HepG2 (cell line): ENCODE measurements around the gene PLD2. TPM values are rescaled to one million over a fixed set of nuclear protein-coding genes. Genes with fewer than 3 reads are reported as not detected.

ENCODE experiments used
- ARID2 ChIP-seq: sonication (generic); formaldehyde crosslinking; IDR thresholded peaks from 2 replicates; pipeline ENCODE4 v1.8.1; 2022; ENCODE audit warnings: mild to moderate bottlenecking, missing genetic modification reagents, borderline replicate concordance
- ARID5B ChIP-seq: IDR thresholded peaks from 2 replicates; pipeline ENCODE4 v1.4.0; 2020; ENCODE audit warnings: mild to moderate bottlenecking, missing genetic modification reagents
- CEBPG ChIP-seq: IDR thresholded peaks from 2 replicates; pipeline ENCODE4 v1.6.1; 2016
- GABPB1 ChIP-seq: IDR thresholded peaks from 2 replicates; pipeline ENCODE4 v1.6.1; 2016; ENCODE audit warnings: mild to moderate bottlenecking, missing genetic modification reagents, moderate library complexity, missing compliant biosample characterization
- HOXA3 ChIP-seq: sonication (generic); formaldehyde crosslinking; IDR thresholded peaks from 2 replicates; pipeline ENCODE4 v1.5.0; 2020; ENCODE audit warnings: missing genetic modification reagents
- MED1 ChIP-seq: sonication (generic); formaldehyde crosslinking; IDR thresholded peaks from 2 replicates; pipeline ENCODE4 v1.4.0; 2020; ENCODE audit warnings: missing genetic modification reagents
- NR0B2 ChIP-seq: sonication (generic); formaldehyde crosslinking; IDR thresholded peaks from 2 replicates; pipeline ENCODE4 v1.4.0; 2020; ENCODE audit warnings: mild to moderate bottlenecking, missing genetic modification reagents
- NR2C2 ChIP-seq: sonication (generic); formaldehyde crosslinking; IDR thresholded peaks from 2 replicates; pipeline ENCODE4 v1.4.0; 2020; ENCODE audit warnings: missing genetic modification reagents, mild to moderate bottlenecking, moderate library complexity, borderline replicate concordance
- PPARG ChIP-seq: conservative IDR thresholded peaks from 2 replicates; pipeline ENCODE4 v1.6.1; 2016; ENCODE audit warnings: missing biosample characterization, missing genetic modification reagents
- SIX1 ChIP-seq: sonication (generic); formaldehyde crosslinking; IDR thresholded peaks from 2 replicates; pipeline ENCODE4 v1.4.0; 2020; ENCODE audit warnings: missing genetic modification reagents, borderline replicate concordance
- YEATS4 ChIP-seq: sonication (generic); formaldehyde crosslinking; IDR thresholded peaks from 2 replicates; pipeline ENCODE4 v1.4.0; 2020; ENCODE audit warnings: missing genetic modification reagents, borderline replicate concordance
- ZFP36L1 ChIP-seq: sonication (generic); formaldehyde crosslinking; IDR thresholded peaks from 2 replicates; pipeline ENCODE4 v1.8.0; 2022; ENCODE audit warnings: mild to moderate bottlenecking, missing genetic modification reagents, moderate library complexity
- ZFP37 ChIP-seq: sonication (generic); formaldehyde crosslinking; IDR thresholded peaks from 2 replicates; pipeline ENCODE4 v1.4.0; 2020; ENCODE audit warnings: missing genetic modification reagents, borderline replicate concordance
- ZKSCAN1 ChIP-seq: fragments of 150-350 bp; IDR thresholded peaks from 2 replicates; pipeline ENCODE4 v1.6.1; 2014; ENCODE audit warnings: low read length
- ZNF224 ChIP-seq: sonication (generic); formaldehyde crosslinking; IDR thresholded peaks from 2 replicates; pipeline ENCODE4 v1.5.0; 2020; ENCODE audit warnings: mild to moderate bottlenecking, missing genetic modification reagents
- ZNF253 ChIP-seq: sonication (generic); formaldehyde crosslinking; IDR thresholded peaks from 2 replicates; pipeline ENCODE4 v1.8.0; 2022; ENCODE audit warnings: mild to moderate bottlenecking, missing genetic modification reagents, borderline replicate concordance
- ZNF33A ChIP-seq: sonication (generic); formaldehyde crosslinking; IDR thresholded peaks from 2 replicates; pipeline ENCODE4 v1.5.1; 2020; ENCODE audit warnings: missing genetic modification reagents, mild to moderate bottlenecking, moderate library complexity, borderline replicate concordance
- ZNF501 ChIP-seq: sonication (generic); formaldehyde crosslinking; IDR thresholded peaks from 2 replicates; pipeline ENCODE4 v1.5.1; 2020; ENCODE audit warnings: mild to moderate bottlenecking, moderate library complexity, missing genetic modification reagents
- ZNF549 ChIP-seq: sonication (generic); formaldehyde crosslinking; IDR thresholded peaks from 2 replicates; pipeline ENCODE4 v1.5.0; 2020; ENCODE audit warnings: missing genetic modification reagents
- ZNF557 ChIP-seq: sonication (generic); formaldehyde crosslinking; IDR thresholded peaks from 2 replicates; pipeline ENCODE4 v1.4.0; 2020; ENCODE audit warnings: missing genetic modification reagents
- ZNF572 ChIP-seq: sonication (generic); formaldehyde crosslinking; IDR thresholded peaks from 2 replicates; pipeline ENCODE4 v1.5.1; 2020; ENCODE audit warnings: mild to moderate bottlenecking, missing genetic modification reagents
- ZNF703 ChIP-seq: sonication (generic); formaldehyde crosslinking; IDR thresholded peaks from 2 replicates; pipeline ENCODE4 v1.5.1; 2020; ENCODE audit warnings: missing genetic modification reagents, mild to moderate bottlenecking, moderate library complexity, borderline replicate concordance
- polyA plus RNA-seq, 8 experiments: library from polyadenylated mRNA; depleted of rRNA in 3 of 8; stranded (reverse) in 7 of 8; unstranded in 1 of 8; fragments of >200 nt; fragmentation: Illumina TruSeq in 4 of 8; extraction: Trizol in 4 of 8; gene quantifications; 2 replicates each; pipeline versions ENCODE4 v1.2.1 to v1.2.3, GENCODE V29; 2011 to 2016; ENCODE audit warnings: low read depth in 4 of 8, missing spikeins in 1 of 8, mixed read lengths in 1 of 8; ENCODE audit not compliant: insufficient read depth in 1 of 8
- total RNA-seq, 5 experiments: library from RNA; depleted of rRNA; stranded (reverse); fragments of >200 nt; fragmentation: Illumina TruSeq; extraction: Trizol; gene quantifications; 2 replicates each; pipeline ENCODE4 v1.2.3, GENCODE V29; 2016; ENCODE audit warnings: low read depth in 1 of 5
- TF ChIP-seq, protein P1 (sequence below): IDR thresholded peaks from 2 replicates; pipeline ENCODE4 v1.6.1; 2016; ENCODE audit warnings: mild to moderate bottlenecking
- TF ChIP-seq, protein P2 (sequence below): sonication (generic); formaldehyde crosslinking; conservative IDR thresholded peaks from 2 replicates; pipeline ENCODE4 v1.8.0; 2022; ENCODE audit warnings: missing genetic modification reagents

The PLD2 gene
- total and polyA plus RNA-seq, 2 of the 13 experiments (the other 11 are each of a cell fraction or from before 2014, with no cell fraction given) = 13.4 to 29.7 TPM

DNA sequence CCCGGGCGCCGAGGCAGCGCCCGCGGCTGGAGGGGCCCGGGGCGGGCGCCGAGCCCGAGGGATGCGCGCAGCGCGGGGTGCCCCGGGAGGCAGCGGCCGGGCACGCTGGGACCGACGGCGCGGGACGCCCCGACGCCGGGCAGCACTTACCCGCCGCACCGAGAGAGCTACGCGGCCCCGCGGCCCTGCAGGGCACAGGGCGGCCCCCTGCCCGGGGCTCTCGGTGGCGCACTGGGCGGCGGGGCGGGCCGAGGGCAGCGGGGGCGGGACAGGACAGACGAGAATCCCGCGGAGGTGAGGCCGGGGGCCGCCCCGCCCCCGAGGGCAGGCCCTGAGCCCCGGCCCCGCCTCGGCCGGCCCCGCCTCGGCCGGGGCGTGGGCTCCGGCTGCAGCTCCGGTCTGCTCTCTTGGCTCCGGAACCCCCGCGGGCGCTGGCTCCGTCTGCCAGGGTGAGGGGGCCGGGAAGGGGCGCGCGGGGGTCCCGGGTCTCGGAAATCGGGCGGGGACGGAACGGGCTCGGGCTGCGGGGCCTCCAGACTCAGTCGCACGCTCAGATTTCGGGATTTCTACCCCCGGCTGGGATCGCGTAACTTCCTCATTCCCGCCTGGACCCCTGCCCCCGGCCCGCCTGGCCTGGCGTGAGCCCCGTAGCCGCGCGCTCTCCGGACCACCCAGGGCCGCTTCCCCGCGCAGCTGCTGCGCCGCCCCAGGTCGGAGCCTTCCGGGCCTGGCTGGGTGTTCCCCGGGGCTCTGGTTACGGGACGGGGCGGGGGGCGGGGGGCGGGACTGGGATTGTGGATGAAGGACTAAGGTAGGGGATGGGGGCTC lies at the start of gene PLD2 (continued):
- TF ChIP-seq, protein P1, sequence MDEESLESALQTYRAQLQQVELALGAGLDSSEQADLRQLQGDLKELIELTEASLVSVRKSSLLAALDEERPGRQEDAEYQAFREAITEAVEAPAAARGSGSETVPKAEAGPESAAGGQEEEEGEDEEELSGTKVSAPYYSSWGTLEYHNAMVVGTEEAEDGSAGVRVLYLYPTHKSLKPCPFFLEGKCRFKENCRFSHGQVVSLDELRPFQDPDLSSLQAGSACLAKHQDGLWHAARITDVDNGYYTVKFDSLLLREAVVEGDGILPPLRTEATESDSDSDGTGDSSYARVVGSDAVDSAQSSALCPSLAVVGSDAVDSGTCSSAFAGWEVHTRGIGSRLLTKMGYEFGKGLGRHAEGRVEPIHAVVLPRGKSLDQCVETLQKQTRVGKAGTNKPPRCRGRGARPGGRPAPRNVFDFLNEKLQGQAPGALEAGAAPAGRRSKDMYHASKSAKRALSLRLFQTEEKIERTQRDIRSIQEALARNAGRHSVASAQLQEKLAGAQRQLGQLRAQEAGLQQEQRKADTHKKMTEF (CRISPR knock-in tag) = no peak; the same call in 1 of the 2 replicates
- TF ChIP-seq CEBPG (no peak), ZNF549 (CRISPR knock-in tag) (no peak), ZFP37 (CRISPR knock-in tag) (no peak), ARID5B (CRISPR knock-in tag) (no peak), NR2C2 (CRISPR knock-in tag) (no peak), SIX1 (CRISPR knock-in tag) (no peak), ZNF253 (CRISPR knock-in tag) (no peak), HOXA3 (CRISPR knock-in tag) (peak; percentile 44), ZNF33A (no peak), MED1 (CRISPR knock-in tag) (no peak), ZKSCAN1 (no peak), ZFP36L1 (CRISPR knock-in tag) (no peak), ARID2 (CRISPR knock-in tag) (no peak), ZNF703 (CRISPR knock-in tag) (no peak), GABPB1 (peak; percentile 40; the same call in 1 of the 2 replicates), ZNF557 (CRISPR knock-in tag) (no peak), ZNF224 (CRISPR knock-in tag) (no peak), NR0B2 (0 out of 2 replicates have a peak, but pooled peaks have one; percentile 11), YEATS4 (peak; percentile 58; the same call in 1 of the 2 replicates), ZNF572 (CRISPR knock-in tag) (no peak), ZNF501 (CRISPR knock-in tag) (no peak), PPARG (CRISPR knock-in tag) (no peak)
- TF ChIP-seq, protein P2, sequence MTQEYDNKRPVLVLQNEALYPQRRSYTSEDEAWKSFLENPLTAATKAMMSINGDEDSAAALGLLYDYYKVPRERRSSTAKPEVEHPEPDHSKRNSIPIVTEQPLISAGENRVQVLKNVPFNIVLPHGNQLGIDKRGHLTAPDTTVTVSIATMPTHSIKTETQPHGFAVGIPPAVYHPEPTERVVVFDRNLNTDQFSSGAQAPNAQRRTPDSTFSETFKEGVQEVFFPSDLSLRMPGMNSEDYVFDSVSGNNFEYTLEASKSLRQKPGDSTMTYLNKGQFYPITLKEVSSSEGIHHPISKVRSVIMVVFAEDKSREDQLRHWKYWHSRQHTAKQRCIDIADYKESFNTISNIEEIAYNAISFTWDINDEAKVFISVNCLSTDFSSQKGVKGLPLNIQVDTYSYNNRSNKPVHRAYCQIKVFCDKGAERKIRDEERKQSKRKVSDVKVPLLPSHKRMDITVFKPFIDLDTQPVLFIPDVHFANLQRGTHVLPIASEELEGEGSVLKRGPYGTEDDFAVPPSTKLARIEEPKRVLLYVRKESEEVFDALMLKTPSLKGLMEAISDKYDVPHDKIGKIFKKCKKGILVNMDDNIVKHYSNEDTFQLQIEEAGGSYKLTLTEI (CRISPR knock-in tag) = no peak
